ENCODE results near the gene CBL.
"Not testable (repeated sequence)": the region's sequence is repeated elsewhere in the genome, so short reads cannot be mapped to it uniquely, and the experiment has no call there.

The CBL gene

GRCh38 chr11:119188887-119189286, 17.3 kb upstream of the CBL start:
- Histone ChIP-seq H2AFZ (ENCODE audit: low read depth, low read length) (no peak overlapping the region), H4K20me1 (ENCODE audit: insufficient read depth, low read length) (no peaks in the 10 kb centered on the region), H3K4me1 (ENCODE audit: insufficient read depth, low read length) (no peaks in the 10 kb centered on the region), H3K9ac (ENCODE audit: low read depth, low read length) (no peak overlapping the region), H3K4me3 (ENCODE audit: low read depth in 1 of 2, low read length in 2 of 2) (no peak overlapping the region), H3K27me3 (ENCODE audit: insufficient read depth, low read length, poor library complexity) (no peaks in the 10 kb centered on the region), H3K4me2 (ENCODE audit: insufficient read depth, low read length) (no peak overlapping the region), H3K79me2 (ENCODE audit: insufficient read depth, low read length) (no peaks in the 10 kb centered on the region), H3K27ac (ENCODE audit: low read length) (no peak overlapping the region), H3K36me3 (ENCODE audit: insufficient read depth, low read length) (no peaks in the 10 kb centered on the region), H3K9me3 (ENCODE audit: insufficient read depth, low read length, severe bottlenecking) (no peaks in the 10 kb centered on the region)
- TF ChIP-seq, protein P1, sequence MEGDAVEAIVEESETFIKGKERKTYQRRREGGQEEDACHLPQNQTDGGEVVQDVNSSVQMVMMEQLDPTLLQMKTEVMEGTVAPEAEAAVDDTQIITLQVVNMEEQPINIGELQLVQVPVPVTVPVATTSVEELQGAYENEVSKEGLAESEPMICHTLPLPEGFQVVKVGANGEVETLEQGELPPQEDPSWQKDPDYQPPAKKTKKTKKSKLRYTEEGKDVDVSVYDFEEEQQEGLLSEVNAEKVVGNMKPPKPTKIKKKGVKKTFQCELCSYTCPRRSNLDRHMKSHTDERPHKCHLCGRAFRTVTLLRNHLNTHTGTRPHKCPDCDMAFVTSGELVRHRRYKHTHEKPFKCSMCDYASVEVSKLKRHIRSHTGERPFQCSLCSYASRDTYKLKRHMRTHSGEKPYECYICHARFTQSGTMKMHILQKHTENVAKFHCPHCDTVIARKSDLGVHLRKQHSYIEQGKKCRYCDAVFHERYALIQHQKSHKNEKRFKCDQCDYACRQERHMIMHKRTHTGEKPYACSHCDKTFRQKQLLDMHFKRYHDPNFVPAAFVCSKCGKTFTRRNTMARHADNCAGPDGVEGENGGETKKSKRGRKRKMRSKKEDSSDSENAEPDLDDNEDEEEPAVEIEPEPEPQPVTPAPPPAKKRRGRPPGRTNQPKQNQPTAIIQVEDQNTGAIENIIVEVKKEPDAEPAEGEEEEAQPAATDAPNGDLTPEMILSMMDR (IDR thresholded peaks at IDR 0.05; ENCODE audit: borderline replicate concordance, extremely low read depth, low read length, poor library complexity, severe bottlenecking) = no peak
- no peak for TF ChIP-seq EZH2 (IDR thresholded peaks at IDR 0.05; ENCODE audit: borderline replicate concordance, low read depth, low read length, severe bottlenecking)
- DNase-seq = no peak
- no peak for ATAC-seq (ENCODE audit: insufficient read depth, low read depth)

GRCh38 chr11:119189393-119189792, 16.7 kb upstream of the CBL start:
- no peaks in the 10 kb centered on the region for H3K9me3 ChIP-seq (ENCODE audit: insufficient read depth, low read length, severe bottlenecking)
- DNase-seq = no peak
- no peak overlapping the region for H3K4me2 ChIP-seq (ENCODE audit: insufficient read depth, low read length)
- TF ChIP-seq, protein P1 (IDR thresholded peaks at IDR 0.05; ENCODE audit: borderline replicate concordance, extremely low read depth, low read length, poor library complexity, severe bottlenecking) = no peak
- TF ChIP-seq EZH2 (IDR thresholded peaks at IDR 0.05; ENCODE audit: borderline replicate concordance, low read depth, low read length, severe bottlenecking) = no peak
- H3K9ac ChIP-seq (ENCODE audit: low read depth, low read length) = no peak overlapping the region
- no peaks in the 10 kb centered on the region for H3K36me3 ChIP-seq (ENCODE audit: insufficient read depth, low read length)
- H3K27me3 ChIP-seq (ENCODE audit: insufficient read depth, low read length, poor library complexity) = no peaks in the 10 kb centered on the region
- H3K79me2 ChIP-seq (ENCODE audit: insufficient read depth, low read length) = no peaks in the 10 kb centered on the region
- no peaks in the 10 kb centered on the region for H4K20me1 ChIP-seq (ENCODE audit: insufficient read depth, low read length)
- no peak overlapping the region for H2AFZ ChIP-seq (ENCODE audit: low read depth, low read length)
- H3K4me3 ChIP-seq (ENCODE audit: low read depth in 1 of 2, low read length in 2 of 2) = no peak overlapping the region
- no peak for ATAC-seq (ENCODE audit: insufficient read depth, low read depth)
- H3K27ac ChIP-seq (ENCODE audit: low read length) = no peak overlapping the region
- H3K4me1 ChIP-seq (ENCODE audit: insufficient read depth, low read length) = no peaks in the 10 kb centered on the region

DNA sequence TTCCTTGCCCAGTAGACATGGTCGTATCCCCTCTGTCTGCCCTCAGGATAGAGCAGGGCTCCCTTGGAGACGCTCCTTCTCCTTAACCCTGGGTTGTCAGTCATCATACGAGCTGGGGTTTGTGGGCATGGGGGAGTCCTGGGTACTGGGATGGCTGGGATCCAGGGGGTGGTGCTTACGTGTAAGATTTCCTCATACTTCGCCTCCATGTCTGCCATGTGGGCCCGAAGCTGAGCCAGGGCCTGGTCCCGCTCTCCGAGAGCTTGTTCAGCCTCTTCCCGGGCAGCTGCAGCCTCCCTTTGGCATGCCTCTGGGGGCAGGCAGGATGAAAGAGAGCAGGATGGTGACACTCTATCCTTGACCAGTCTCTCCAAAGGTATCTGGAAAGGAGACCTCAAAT, 15.6 kb upstream of the CBL start:
- no peak overlapping the region for H3K27ac ChIP-seq (ENCODE audit: low read length)
- no peaks in the 10 kb centered on the region for H3K36me3 ChIP-seq (ENCODE audit: insufficient read depth, low read length)
- H3K79me2 ChIP-seq (ENCODE audit: insufficient read depth, low read length) = no peaks in the 10 kb centered on the region
- no peak overlapping the region for H3K9ac ChIP-seq (ENCODE audit: low read depth, low read length)
- H2AFZ ChIP-seq (ENCODE audit: low read depth, low read length) = no peak overlapping the region
- no peaks in the 10 kb centered on the region for H3K9me3 ChIP-seq (ENCODE audit: insufficient read depth, low read length, severe bottlenecking)
- ATAC-seq (ENCODE audit: insufficient read depth, low read depth) = no peak
- TF ChIP-seq EZH2 (IDR thresholded peaks at IDR 0.05; ENCODE audit: borderline replicate concordance, low read depth, low read length, severe bottlenecking) = no peak
- TF ChIP-seq, protein P1 (IDR thresholded peaks at IDR 0.05; ENCODE audit: borderline replicate concordance, extremely low read depth, low read length, poor library complexity, severe bottlenecking) = no peak
- no peaks in the 10 kb centered on the region for H3K27me3 ChIP-seq (ENCODE audit: insufficient read depth, low read length, poor library complexity)
- H3K4me3 ChIP-seq (ENCODE audit: low read depth in 1 of 2, low read length in 2 of 2) = no peak overlapping the region
- H3K4me2 ChIP-seq (ENCODE audit: insufficient read depth, low read length) = no peak overlapping the region
- H4K20me1 ChIP-seq (ENCODE audit: insufficient read depth, low read length) = no peaks in the 10 kb centered on the region
- no peaks in the 10 kb centered on the region for H3K4me1 ChIP-seq (ENCODE audit: insufficient read depth, low read length)
- no peak for DNase-seq

DNA sequence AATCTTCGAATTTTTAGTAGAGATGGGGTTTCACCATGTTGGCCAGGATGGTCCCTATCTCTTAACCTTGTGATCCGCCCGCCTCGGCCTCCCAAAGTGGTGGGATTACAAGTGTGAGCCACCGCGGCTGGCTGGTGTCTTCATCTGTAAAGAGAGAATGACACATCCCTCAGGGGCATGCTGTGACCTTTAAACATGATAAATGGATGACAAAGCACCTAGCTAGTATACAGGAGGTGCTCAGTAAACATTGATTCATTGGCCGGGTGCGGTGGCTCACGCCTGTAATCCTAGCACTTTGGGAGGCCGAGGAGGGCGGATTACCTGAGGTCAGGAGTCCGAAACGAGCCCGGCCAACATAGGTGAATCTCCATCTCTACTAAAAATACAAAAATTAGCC, 14.9 kb upstream of the CBL start:
- H3K79me2 ChIP-seq (ENCODE audit: insufficient read depth, low read length); H3K27ac ChIP-seq (ENCODE audit: low read length); H3K4me3 ChIP-seq (ENCODE audit: low read depth in 1 of 2, low read length in 2 of 2); H2AFZ ChIP-seq (ENCODE audit: low read depth, low read length); H4K20me1 ChIP-seq (ENCODE audit: insufficient read depth, low read length); H3K27me3 ChIP-seq (ENCODE audit: insufficient read depth, low read length, poor library complexity); H3K9me3 ChIP-seq (ENCODE audit: insufficient read depth, low read length, severe bottlenecking); DNase-seq; H3K9ac ChIP-seq (ENCODE audit: low read depth, low read length); ATAC-seq (ENCODE audit: insufficient read depth, low read depth); H3K36me3 ChIP-seq (ENCODE audit: insufficient read depth, low read length); H3K4me2 ChIP-seq (ENCODE audit: insufficient read depth, low read length); H3K4me1 ChIP-seq (ENCODE audit: insufficient read depth, low read length): not testable (repeated sequence)
